K562 (cell line): ENCODE results near the gene SLC8A2. TPM values are rescaled to one million over a fixed set of nuclear protein-coding genes. Genes with fewer than 3 reads are reported as not detected.

Source experiments
- CSDE1 ChIP-seq, 2 experiments: fragments of 450-650 bp; IDR thresholded peaks; 2 replicates each; pipeline ENCODE4 v1.6.1; 2016; ENCODE audit warnings: mild to moderate bottlenecking in 1 of 2
- DACH1 ChIP-seq: fragments of 450-650 bp; IDR thresholded peaks from 2 replicates; pipeline ENCODE4 v1.6.1; 2018; ENCODE audit not compliant: partially characterized antibody
- EGR1 ChIP-seq: fragments of 450-650 bp; conservative IDR thresholded peaks from 2 replicates; pipeline ENCODE4 v1.6.1; 2017; ENCODE audit warnings: mild to moderate bottlenecking
- ETV1 ChIP-seq: fragments of 450-650 bp; conservative IDR thresholded peaks from 2 replicates; pipeline ENCODE4 v1.6.1; 2016; ENCODE audit warnings: missing genetic modification characterization, control low read depth, low read depth, missing compliant biosample characterization
- GATAD2B ChIP-seq: fragments of 450-650 bp; IDR thresholded peaks from 2 replicates; pipeline ENCODE4 v1.6.1; 2017; ENCODE audit warnings: mild to moderate bottlenecking, borderline replicate concordance
- HMGXB4 ChIP-seq: sonication (generic); formaldehyde crosslinking; IDR thresholded peaks from 2 replicates; pipeline ENCODE4 v1.8.1; 2023; ENCODE audit warnings: mild to moderate bottlenecking, missing genetic modification reagents
- NEUROD1 ChIP-seq: fragments of 150-350 bp; IDR thresholded peaks from 2 replicates; pipeline ENCODE4 v1.6.1; 2014; ENCODE audit warnings: borderline replicate concordance, low read length, low read depth; ENCODE audit not compliant: partially characterized antibody
- NFE2L1 ChIP-seq: fragments of 450-650 bp; IDR thresholded peaks from 2 replicates; pipeline ENCODE4 v1.6.1; 2016; ENCODE audit warnings: missing genetic modification characterization, low read depth, mild to moderate bottlenecking, missing compliant biosample characterization, moderate library complexity, borderline replicate concordance
- NR0B1 ChIP-seq: fragments of 450-650 bp; IDR thresholded peaks from one replicate; pipeline ENCODE4 v1.6.1; 2018; ENCODE audit warnings: mild to moderate bottlenecking, moderate library complexity; ENCODE audit not compliant: partially characterized antibody
- RAD21 ChIP-seq, 2 experiments: fragments of 250-450 bp in 1 of 2; fragments of 450-650 bp in 1 of 2; sonication (Bioruptor Pico) in 1 of 2; formaldehyde crosslinking in 1 of 2; IDR thresholded peaks in 1 of 2; conservative IDR thresholded peaks in 1 of 2; 2 replicates each; pipeline versions ENCODE4 v1.4.0 to v1.8.0; 2020 to 2022; ENCODE audit warnings: mild to moderate bottlenecking in 2 of 2, moderate library complexity in 1 of 2
- VEZF1 ChIP-seq: fragments of 200-800 bp; sonication (Bioruptor generic); IDR thresholded peaks from 2 replicates; pipeline ENCODE4 v1.6.1; 2017; ENCODE audit warnings: missing genetic modification characterization, missing compliant biosample characterization
- XRCC4 ChIP-seq: IDR thresholded peaks from one replicate; pipeline ENCODE4 v1.6.1; 2011; ENCODE audit not compliant: insufficient read depth, insufficient read length; ENCODE audit errors: extremely low read depth
- ZNF165 ChIP-seq: fragments of 250-450 bp; sonication (Bioruptor Pico); IDR thresholded peaks from 2 replicates; pipeline ENCODE4 v1.4.0; 2020; ENCODE audit warnings: borderline replicate concordance
- ZNF507 ChIP-seq: conservative IDR thresholded peaks from 2 replicates; pipeline ENCODE4 v1.6.1; 2017; ENCODE audit warnings: missing genetic modification characterization, missing compliant biosample characterization
- ZNF583 ChIP-seq: fragments of 250-450 bp; sonication (Bioruptor Pico); IDR thresholded peaks from 2 replicates; pipeline ENCODE4 v1.4.0; 2020
- ZNF584 ChIP-seq: fragments of 200-800 bp; sonication (Bioruptor generic); IDR thresholded peaks from 2 replicates; pipeline ENCODE4 v1.6.1; 2016; ENCODE audit warnings: low read depth, mild to moderate bottlenecking, missing genetic modification characterization, missing compliant biosample characterization
- ZNF589 ChIP-seq: fragments of 200-800 bp; sonication (Bioruptor generic); IDR thresholded peaks from 2 replicates; pipeline ENCODE4 v1.6.1; 2016; ENCODE audit warnings: low read depth, missing genetic modification characterization, missing compliant biosample characterization
- polyA plus RNA-seq, 8 experiments: library from polyadenylated mRNA; depleted of rRNA in 4 of 8; stranded (reverse) in 5 of 8; unstranded in 3 of 8; fragments of >200 nt; fragmentation: Nextera tagmentation in 2 of 8; fragmentation: Illumina TruSeq in 1 of 8; extraction: Ambion mirVana in 2 of 8; extraction: Trizol in 1 of 8; gene quantifications; 2 replicates each; pipeline versions ENCODE4 v1.2.1 to v1.2.3, GENCODE V29; 2011 to 2014; ENCODE audit warnings: inconsistent platforms in 1 of 8, missing spikeins in 1 of 8
- total RNA-seq, 7 experiments: library from RNA; depleted of rRNA in 6 of 7; stranded (reverse); fragments of >200 nt in 6 of 7; fragmentation: Illumina TruSeq in 2 of 7; extraction: Trizol in 2 of 7; gene quantifications; 2 replicates each; pipeline versions ENCODE4 v1.2.1 to v1.2.3, GENCODE V29; 2011 to 2021; ENCODE audit warnings: low replicate concordance in 1 of 7

SLC8A2 gene
- total and polyA plus RNA-seq, 9 of the 15 experiments (the other 6 are each of a cell fraction or from before 2014, with no cell fraction given), result 0.07 to 0.66 (median 0.24) TPM; not detected in 3

GRCh38 chr19:47514869-47515588, 43.3 kb upstream of the SLC8A2 start, which contains the start of gene NAPA (continued):
- TF ChIP-seq NR0B1, result no peak
- peak; percentile 79 for TF ChIP-seq DACH1
- TF ChIP-seq GATAD2B, result no peak
- TF ChIP-seq XRCC4, result no peak
- no peak for TF ChIP-seq ZNF589 (CRISPR knock-in tag)
- TF ChIP-seq NFE2L1 (tag), result no peak
- TF ChIP-seq ZNF507 (tag), result no peak
- peak; percentile 49 for TF ChIP-seq NEUROD1
- no peak for TF ChIP-seq HMGXB4 (CRISPR knock-in tag)
- no peak for TF ChIP-seq ZNF584 (CRISPR knock-in tag)
- TF ChIP-seq VEZF1 (CRISPR knock-in tag), result peak; percentile 100
- no peak for TF ChIP-seq CSDE1 (IDR thresholded peaks at IDR 0.05)
- TF ChIP-seq RAD21 (CRISPR knock-in tag; conservative IDR thresholded peaks at IDR 0.05 in 1 of 2, IDR thresholded peaks at IDR 0.05 in 1 of 2), result peak in 1 of 2 experiments; percentile 72; a peak in 2 of 4 replicates
- no peak; the same call in 1 of the 2 replicates for TF ChIP-seq ETV1 (tag)
- TF ChIP-seq ZNF165, result no peak
- peak; percentile 96 for TF ChIP-seq EGR1
- no peak for TF ChIP-seq ZNF583 (CRISPR knock-in tag)
